Neural crest cell (in vitro differentiated cells): ENCODE measurements around the gene FBXL7. TPM values are rescaled to one million over a fixed set of nuclear protein-coding genes. Genes with fewer than 3 reads are reported as not detected.

Source experiments
- DNase-seq: peaks from one replicate; pipeline ENCODE4 v3.0.0; 2021; ENCODE audit warnings: low read depth, mixed read lengths, low spot score
- H3K27ac Mint-ChIP-seq: one replicate; pipeline ENCODE4 v1.8.0; 2021; ENCODE audit warnings: mild to moderate bottlenecking, mixed read lengths; ENCODE audit not compliant: unreplicated experiment
- H3K27me3 Mint-ChIP-seq: 2 replicates; pipeline ENCODE4 v1.8.0; 2021; ENCODE audit warnings: low read depth, mild to moderate bottlenecking, mixed read lengths
- H3K36me3 Mint-ChIP-seq: 2 replicates; pipeline ENCODE4 v1.8.0; 2021; ENCODE audit warnings: low read depth, mild to moderate bottlenecking, mixed read lengths
- H3K4me1 Mint-ChIP-seq: 2 replicates; pipeline ENCODE4 v1.8.0; 2021; ENCODE audit warnings: mixed read lengths
- H3K4me3 Mint-ChIP-seq: one replicate; pipeline ENCODE4 v1.8.0; 2021; ENCODE audit warnings: mild to moderate bottlenecking, mixed read lengths
- H3K9me3 Mint-ChIP-seq: 2 replicates; pipeline ENCODE4 v1.8.0; 2021; ENCODE audit warnings: mixed read lengths
- total RNA-seq: library from RNA; stranded (reverse); gene quantifications from 2 replicates; pipeline ENCODE4 v1.2.1, GENCODE V29; 2021
- TF ChIP-seq, protein P1 (sequence below): fragments of 200-600 bp; sonication (generic); conservative IDR thresholded peaks from 2 replicates; pipeline ENCODE4 v1.5.0; 2021; ENCODE audit warnings: antibody characterized with exemption, mild to moderate bottlenecking

FBXL7 gene
- total RNA-seq, 1 donor from 2014 or later, result 20.8 TPM

DNA sequence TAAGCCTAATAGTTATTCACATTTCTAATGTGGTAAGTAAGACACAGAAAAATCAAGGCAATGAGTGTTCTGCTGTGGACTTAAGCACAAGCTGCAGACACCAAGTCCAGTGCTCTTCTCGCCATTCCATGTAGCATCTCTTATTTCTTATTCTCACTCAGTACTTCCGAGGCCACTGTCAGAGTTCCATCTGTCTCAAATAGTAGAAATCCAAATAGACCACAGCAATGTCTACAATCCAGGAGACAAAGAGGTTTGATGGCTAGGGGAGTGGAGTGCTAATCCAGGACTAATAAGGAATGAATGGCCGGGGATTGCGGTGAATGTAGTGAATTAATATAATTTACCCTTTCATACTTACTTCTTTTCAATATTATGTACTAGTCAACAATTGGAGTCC is 147.3 kb downstream of the FBXL7 start:
- peaks cover 6% of the 10 kb centered on the region for H3K4me1 Mint-ChIP-seq
- no peak overlapping the region for H3K27ac Mint-ChIP-seq
- H3K9me3 Mint-ChIP-seq, result peaks cover 3% of the 10 kb centered on the region
- H3K36me3 Mint-ChIP-seq, result no peaks in the 10 kb centered on the region
- TF ChIP-seq, protein P1, sequence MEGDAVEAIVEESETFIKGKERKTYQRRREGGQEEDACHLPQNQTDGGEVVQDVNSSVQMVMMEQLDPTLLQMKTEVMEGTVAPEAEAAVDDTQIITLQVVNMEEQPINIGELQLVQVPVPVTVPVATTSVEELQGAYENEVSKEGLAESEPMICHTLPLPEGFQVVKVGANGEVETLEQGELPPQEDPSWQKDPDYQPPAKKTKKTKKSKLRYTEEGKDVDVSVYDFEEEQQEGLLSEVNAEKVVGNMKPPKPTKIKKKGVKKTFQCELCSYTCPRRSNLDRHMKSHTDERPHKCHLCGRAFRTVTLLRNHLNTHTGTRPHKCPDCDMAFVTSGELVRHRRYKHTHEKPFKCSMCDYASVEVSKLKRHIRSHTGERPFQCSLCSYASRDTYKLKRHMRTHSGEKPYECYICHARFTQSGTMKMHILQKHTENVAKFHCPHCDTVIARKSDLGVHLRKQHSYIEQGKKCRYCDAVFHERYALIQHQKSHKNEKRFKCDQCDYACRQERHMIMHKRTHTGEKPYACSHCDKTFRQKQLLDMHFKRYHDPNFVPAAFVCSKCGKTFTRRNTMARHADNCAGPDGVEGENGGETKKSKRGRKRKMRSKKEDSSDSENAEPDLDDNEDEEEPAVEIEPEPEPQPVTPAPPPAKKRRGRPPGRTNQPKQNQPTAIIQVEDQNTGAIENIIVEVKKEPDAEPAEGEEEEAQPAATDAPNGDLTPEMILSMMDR, result no peak
- no peak for DNase-seq
- no peak overlapping the region for H3K4me3 Mint-ChIP-seq
- H3K27me3 Mint-ChIP-seq, result no peaks in the 10 kb centered on the region

DNA sequence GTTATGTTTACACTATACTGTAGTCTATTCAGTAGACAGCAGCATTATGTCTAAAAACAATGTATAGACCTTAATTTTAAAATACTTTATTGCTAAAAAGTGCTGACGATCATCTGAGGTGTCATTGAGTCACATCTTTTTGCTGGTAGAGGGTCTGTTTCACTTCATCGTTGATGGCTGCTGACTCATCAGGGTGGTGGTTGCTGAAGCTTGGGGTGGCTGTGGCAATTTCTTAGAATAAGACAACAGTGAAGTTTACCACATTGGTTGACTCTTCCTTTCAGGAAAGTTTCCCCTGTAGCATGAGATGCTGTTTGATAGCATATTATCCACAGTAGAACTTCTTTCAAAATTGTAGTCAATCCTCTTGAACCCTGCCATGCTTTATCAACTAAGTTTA is 150.3 kb downstream of the FBXL7 start:
- H3K27me3 Mint-ChIP-seq, result no peaks in the 10 kb centered on the region
- H3K9me3 Mint-ChIP-seq, result peaks cover 3% of the 10 kb centered on the region
- H3K27ac Mint-ChIP-seq, result no peak overlapping the region
- DNase-seq, result no peak
- H3K4me1 Mint-ChIP-seq, result peaks cover 6% of the 10 kb centered on the region
- H3K4me3 Mint-ChIP-seq, result no peak overlapping the region
- no peaks in the 10 kb centered on the region for H3K36me3 Mint-ChIP-seq
- TF ChIP-seq, protein P1, result no peak

DNA sequence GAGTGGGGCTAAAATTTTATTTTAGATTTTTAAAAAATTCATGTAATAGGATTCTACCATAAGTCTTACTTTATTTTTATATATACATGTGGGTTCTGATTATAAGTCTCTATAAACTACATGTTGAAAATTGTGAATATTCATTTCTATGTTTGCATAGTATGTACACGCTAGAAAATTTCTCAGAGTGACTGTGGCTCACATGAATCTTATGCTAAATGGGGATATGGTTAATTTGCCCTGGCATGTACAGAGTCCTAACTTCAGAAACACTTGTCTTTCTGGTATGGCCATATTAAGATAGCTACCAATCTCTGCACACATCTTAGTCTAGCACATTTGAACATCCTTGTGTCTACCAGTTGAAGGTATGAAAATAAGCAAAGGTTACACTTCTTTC is 154.8 kb downstream of the FBXL7 start:
- peaks cover 10% of the 10 kb centered on the region for H3K36me3 Mint-ChIP-seq
- DNase-seq, result no peak
- TF ChIP-seq, protein P1, result no peak
- no peaks in the 10 kb centered on the region for H3K4me1 Mint-ChIP-seq
- H3K9me3 Mint-ChIP-seq, result peaks cover 5% of the 10 kb centered on the region
- no peak overlapping the region for H3K4me3 Mint-ChIP-seq
- no peak overlapping the region for H3K27ac Mint-ChIP-seq
- no peaks in the 10 kb centered on the region for H3K27me3 Mint-ChIP-seq

DNA sequence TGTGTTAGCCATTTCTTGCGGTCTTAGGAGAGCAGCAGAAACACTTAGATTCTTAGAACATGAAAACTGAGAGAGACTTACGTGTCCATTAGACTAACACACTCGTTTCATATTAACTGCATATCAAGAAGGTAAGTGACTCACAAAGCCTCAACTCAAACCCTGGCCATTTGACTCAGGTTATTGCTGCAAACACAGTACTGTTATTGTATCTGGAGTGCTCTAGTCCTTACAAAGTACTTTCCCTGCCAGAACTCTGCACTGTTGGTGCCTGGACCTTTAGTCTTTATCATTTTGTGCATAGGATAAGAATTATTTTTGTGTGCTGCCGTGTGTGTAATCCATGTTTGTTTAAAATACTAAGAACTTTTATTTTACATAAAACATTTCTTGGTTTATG is 155.7 kb downstream of the FBXL7 start:
- peaks cover 5% of the 10 kb centered on the region for H3K9me3 Mint-ChIP-seq
- H3K27me3 Mint-ChIP-seq, result no peaks in the 10 kb centered on the region
- DNase-seq, result no peak
- H3K36me3 Mint-ChIP-seq, result peaks cover 10% of the 10 kb centered on the region
- no peak overlapping the region for H3K27ac Mint-ChIP-seq
- TF ChIP-seq, protein P1, result no peak
- H3K4me1 Mint-ChIP-seq, result no peaks in the 10 kb centered on the region
- no peak overlapping the region for H3K4me3 Mint-ChIP-seq

DNA sequence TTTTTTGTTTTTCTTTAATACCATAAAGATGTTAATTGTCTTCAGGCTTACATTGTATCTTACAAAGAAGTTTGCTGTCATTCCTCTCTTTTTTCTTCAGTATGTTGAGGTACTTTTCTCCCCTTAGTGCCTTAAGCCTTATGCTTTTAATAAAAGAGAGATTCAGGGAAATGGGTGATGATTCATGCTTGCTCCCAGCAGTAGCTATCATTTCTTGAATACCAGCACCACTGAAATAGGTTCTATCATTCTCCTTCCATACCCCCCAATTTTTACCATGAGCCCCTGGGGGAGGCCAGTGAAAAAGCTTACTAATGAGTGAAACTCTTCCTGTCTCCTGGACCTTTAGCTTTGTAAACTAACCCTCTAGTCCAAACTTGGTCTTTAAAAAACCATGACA is 165.0 kb downstream of the FBXL7 start:
- no peak for DNase-seq
- H3K27ac Mint-ChIP-seq, result no peak overlapping the region
- peaks cover 17% of the 10 kb centered on the region for H3K36me3 Mint-ChIP-seq
- H3K9me3 Mint-ChIP-seq, result peaks cover 18% of the 10 kb centered on the region
- H3K27me3 Mint-ChIP-seq, result no peaks in the 10 kb centered on the region
- TF ChIP-seq, protein P1, result no peak
- H3K4me1 Mint-ChIP-seq, result no peaks in the 10 kb centered on the region
- no peak overlapping the region for H3K4me3 Mint-ChIP-seq

DNA sequence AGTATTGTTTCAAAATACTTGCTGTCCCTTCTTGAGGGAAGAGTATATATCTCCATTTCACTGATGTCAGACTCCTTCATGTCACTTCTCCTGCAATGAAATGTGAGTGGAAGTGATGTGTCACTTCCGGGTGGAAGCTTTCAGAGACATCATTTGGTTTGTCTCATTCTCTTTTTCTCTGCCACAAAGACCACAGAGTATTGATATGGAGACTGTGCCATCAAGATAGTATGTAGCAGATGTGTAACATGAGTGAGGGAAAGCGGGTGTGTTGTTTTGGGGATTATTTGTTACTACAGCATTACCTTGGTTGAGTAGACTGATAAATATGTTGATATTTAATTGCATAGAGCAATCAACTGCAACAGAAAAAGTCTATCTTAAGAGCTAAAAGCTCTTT is 169.8 kb downstream of the FBXL7 start:
- H3K36me3 Mint-ChIP-seq, result no peaks in the 10 kb centered on the region
- peaks cover 6% of the 10 kb centered on the region for H3K9me3 Mint-ChIP-seq
- peaks cover 9% of the 10 kb centered on the region for H3K4me1 Mint-ChIP-seq
- no peak overlapping the region for H3K27ac Mint-ChIP-seq
- DNase-seq, result no peak
- TF ChIP-seq, protein P1, result no peak
- no peak overlapping the region for H3K4me3 Mint-ChIP-seq
- H3K27me3 Mint-ChIP-seq, result no peaks in the 10 kb centered on the region
